ENCODE results near the gene NIN.

DNA sequence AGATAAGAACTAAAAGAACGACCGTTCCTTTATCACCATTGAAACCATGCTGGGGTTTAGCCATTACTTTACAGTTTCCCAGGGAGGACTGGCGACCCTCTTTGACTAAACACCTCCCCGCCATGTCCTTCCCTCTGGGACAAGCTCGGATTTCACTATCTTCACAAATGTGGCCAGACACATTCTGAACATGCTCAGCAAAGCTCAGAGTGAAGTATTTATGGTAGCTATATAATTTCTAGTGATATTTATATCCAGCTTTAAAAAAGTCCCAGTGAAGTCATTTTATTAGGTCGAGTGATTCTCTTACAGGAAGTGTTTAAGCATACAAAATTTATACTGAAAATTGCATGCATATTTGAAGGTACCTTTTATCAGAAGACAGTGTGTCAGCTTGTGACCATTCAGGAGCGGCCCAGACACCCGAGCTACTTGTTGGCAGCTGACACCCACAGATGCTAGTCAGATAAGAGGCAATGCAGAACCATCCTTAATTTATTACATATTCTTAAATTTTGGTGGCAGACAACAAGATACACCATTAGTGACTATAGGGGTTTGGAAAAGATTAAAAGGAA, 36.8 kb downstream of the NIN start:
- TF ChIP-seq CTCF (IDR thresholded peaks at IDR 0.05; ENCODE audit: insufficient read depth, low read depth, low read length), result no peak
- TF ChIP-seq EZH2 (IDR thresholded peaks at IDR 0.05; ENCODE audit: insufficient read depth, low read length), result no peak

All from astrocyte (in vitro differentiated cells and primary cell).